Measurements from ENCODE around the gene ERC2. TPM values are rescaled to one million over a fixed set of nuclear protein-coding genes. Genes with fewer than 3 reads are reported as not detected.

The ERC2 gene
- total and polyA plus RNA-seq, 2 of the 13 experiments (the other 11 are each of a cell fraction or from before 2014, with no cell fraction given) = 0.16 to 0.22 TPM

GRCh38 chr3:55595420-55595819 is 872.8 kb downstream of the ERC2 start:
- no peak overlapping the region for H3K9ac ChIP-seq (ENCODE audit: insufficient read depth, low read depth, low read length)
- FAIRE-seq = no peak
- ChIA-PET CTCF (ENCODE audit: low intra/inter-chr PET ratio, low total read pairs) (no interaction called here), POLR2A (no interaction called here)
- no TSS peak for BruUV-seq (replicated peaks)
- WGBS (ENCODE audit: low lambda C conversion rate) = 18% methylated on average over 4 of the region's 4 CpGs
- no peaks in the 10 kb centered on the region for H3K9me3 ChIP-seq (ENCODE audit: low read length)
- intact Hi-C loops (cut with micrococcal nuclease; ENCODE audit: unreplicated experiment) = no loop called here
- no peaks in the 10 kb centered on the region for H4K20me1 ChIP-seq (ENCODE audit: insufficient read depth, low read length)
- H3K27me3 ChIP-seq (ENCODE audit: control insufficient read depth in 1 of 2, insufficient read depth in 2 of 2, low read length in 2 of 2) = no peaks in the 10 kb centered on the region
- H3K4me2 ChIP-seq (ENCODE audit: low read depth, low read length) = no peak overlapping the region
- in situ Hi-C loops (cut with HindIII; ENCODE audit: extremely low pct_ligation_motif_present, low pct_unique_long_range_greater_than_20kb) = no loop called here
- H3K4me3 ChIP-seq (replicated peaks in 1 of 3; ENCODE audit: insufficient read depth in 1 of 3, low read depth in 2 of 3, low read length in 3 of 3) = no peak overlapping the region
- TF ChIP-seq POLR2A (IDR thresholded peaks at IDR 0.05; ENCODE audit: insufficient read depth in 1 of 2, low read depth in 2 of 2, low read length in 2 of 2) (no peak), SNAPC5 (CRISPR knock-in tag; IDR thresholded peaks at IDR 0.05; ENCODE audit: borderline replicate concordance) (no peak), PHF20 (CRISPR knock-in tag; IDR thresholded peaks at IDR 0.05) (no peak), ZNF317 (CRISPR knock-in tag; IDR thresholded peaks at IDR 0.05) (no peak), SSRP1 (CRISPR knock-in tag; IDR thresholded peaks at IDR 0.05) (no peak), MEIS2 (CRISPR knock-in tag; IDR thresholded peaks at IDR 0.05) (no peak), ZBTB7B (CRISPR knock-in tag; IDR thresholded peaks at IDR 0.05) (no peak), ZFP62 (CRISPR knock-in tag; IDR thresholded peaks at IDR 0.05) (no peak), ZNF570 (CRISPR knock-in tag; IDR thresholded peaks at IDR 0.05; ENCODE audit: borderline replicate concordance) (no peak), ZNF746 (CRISPR knock-in tag; IDR thresholded peaks at IDR 0.05) (no peak), IKZF1 (IDR thresholded peaks at IDR 0.05) (no peak)
- ATAC-seq = no peak
- H3K27ac ChIP-seq (ENCODE audit: extremely low read length, insufficient read depth, low read length) = no peak overlapping the region
- H3K4me1 ChIP-seq (ENCODE audit: insufficient read depth, low read length) = no peaks in the 10 kb centered on the region
- DNase-seq (ENCODE audit: low spot score) = no peak
- H3K79me2 ChIP-seq (ENCODE audit: insufficient read depth, low read length) = no peaks in the 10 kb centered on the region
- H3K36me3 ChIP-seq (replicated peaks in 1 of 2; ENCODE audit: control insufficient read depth in 1 of 2, insufficient read depth in 2 of 2, low read length in 2 of 2) = no peaks in the 10 kb centered on the region
- no peak overlapping the region for H2AFZ ChIP-seq (ENCODE audit: low read length)

GRCh38 chr3:55592572-55592971 is 875.7 kb downstream of the ERC2 start:
- Histone ChIP-seq H3K4me3 (replicated peaks in 1 of 3; ENCODE audit: insufficient read depth in 1 of 3, low read depth in 2 of 3, low read length in 3 of 3) (no peak overlapping the region), H3K9me3 (ENCODE audit: low read length) (no peaks in the 10 kb centered on the region), H3K79me2 (ENCODE audit: insufficient read depth, low read length) (no peaks in the 10 kb centered on the region), H4K20me1 (ENCODE audit: insufficient read depth, low read length) (no peaks in the 10 kb centered on the region), H3K27ac (ENCODE audit: extremely low read length, insufficient read depth, low read length) (no peak overlapping the region), H2AFZ (ENCODE audit: low read length) (no peak overlapping the region), H3K36me3 (replicated peaks in 1 of 2; ENCODE audit: control insufficient read depth in 1 of 2, insufficient read depth in 2 of 2, low read length in 2 of 2) (no peaks in the 10 kb centered on the region), H3K4me2 (ENCODE audit: low read depth, low read length) (no peak overlapping the region), H3K9ac (ENCODE audit: insufficient read depth, low read depth, low read length) (no peak overlapping the region), H3K4me1 (ENCODE audit: insufficient read depth, low read length) (no peaks in the 10 kb centered on the region), H3K27me3 (ENCODE audit: control insufficient read depth in 1 of 2, insufficient read depth in 2 of 2, low read length in 2 of 2) (no peaks in the 10 kb centered on the region)
- WGBS (ENCODE audit: low lambda C conversion rate) = 21% methylated on average over 5 of the region's 5 CpGs
- in situ Hi-C loops (cut with HindIII; ENCODE audit: extremely low pct_ligation_motif_present, low pct_unique_long_range_greater_than_20kb) (no loop called here), intact Hi-C loops (cut with micrococcal nuclease; ENCODE audit: unreplicated experiment) (no loop called here)
- DNase-seq (ENCODE audit: low spot score) = no peak
- no peak for FAIRE-seq
- POLR2A ChIA-PET = no interaction called here
- CTCF ChIA-PET (ENCODE audit: low intra/inter-chr PET ratio, low total read pairs) = no interaction called here
- no TSS peak for BruUV-seq (replicated peaks)
- ATAC-seq = no peak
- TF ChIP-seq HNF1A (IDR thresholded peaks at IDR 0.05; ENCODE audit: low read depth) = no peak
- TF ChIP-seq HNF1A (CRISPR knock-in tag; IDR thresholded peaks at IDR 0.05; ENCODE audit: borderline replicate concordance) = no peak
- no peak for TF ChIP-seq DRAP1 (CRISPR knock-in tag; IDR thresholded peaks at IDR 0.05)
